Natural killer cell (primary cell): ENCODE results near the gene HPCAL4. TPM values are rescaled to one million over a fixed set of nuclear protein-coding genes. Genes with fewer than 3 reads are reported as not detected.

Experiments
- ATAC-seq, 3 donors: fragments of 150-1000 bp in 2 of 3; fragments of 200-7000 bp in 1 of 3; cut with Tn5 transposase; 1 replicate in 1 of 3; 2 replicates in 2 of 3; pipeline ENCODE4 v1.10.0; 2021; ENCODE audit warnings: mild to moderate bottlenecking in 2 of 3, moderate library complexity in 2 of 3
- DNase-seq, 2 donors: peaks; one replicate each; pipeline versions ENCODE4 v3.0.0 to v3.0.0-alpha.2; 2013 to 2021; ENCODE audit warnings: mixed read lengths in 1 of 2
- H3K27ac ChIP-seq: one replicate; pipeline ENCODE4 v1.5.1; 2013; ENCODE audit warnings: mild to moderate bottlenecking, low read length
- H3K27me3 ChIP-seq: one replicate; pipeline ENCODE4 v1.6.1; 2013; ENCODE audit warnings: low read length; ENCODE audit not compliant: control insufficient read depth, insufficient read depth
- H3K36me3 ChIP-seq: one replicate; pipeline ENCODE4 v1.6.1; 2013; ENCODE audit warnings: low read length; ENCODE audit not compliant: control insufficient read depth, insufficient read depth
- H3K4me1 ChIP-seq: one replicate; pipeline ENCODE4 v1.6.1; 2013; ENCODE audit warnings: low read length; ENCODE audit not compliant: control insufficient read depth, insufficient read depth
- H3K4me3 ChIP-seq: one replicate; pipeline ENCODE4 v1.5.1; 2013; ENCODE audit warnings: low read length
- H3K9me3 ChIP-seq: one replicate; pipeline ENCODE4 v1.6.1; 2013; ENCODE audit warnings: low read length; ENCODE audit not compliant: control insufficient read depth, insufficient read depth
- H3K27ac Mint-ChIP-seq, 2 donors: one replicate each; pipeline ENCODE4 v1.8.0; 2022; ENCODE audit warnings: mild to moderate bottlenecking in 2 of 2, mixed read lengths in 2 of 2, moderate library complexity in 1 of 2
- H3K27me3 Mint-ChIP-seq, 2 donors: one replicate each; pipeline ENCODE4 v1.8.0; 2022; ENCODE audit warnings: low read depth in 2 of 2, mixed read lengths in 2 of 2
- H3K36me3 Mint-ChIP-seq: one replicate; pipeline ENCODE4 v1.8.0; 2022; ENCODE audit warnings: mixed read lengths
- H3K4me1 Mint-ChIP-seq, 2 donors: one replicate each; pipeline ENCODE4 v1.8.0; 2022; ENCODE audit warnings: mixed read lengths in 2 of 2
- H3K4me3 Mint-ChIP-seq: one replicate; pipeline ENCODE4 v1.8.0; 2022; ENCODE audit warnings: mild to moderate bottlenecking, moderate library complexity, mixed read lengths
- H3K9me3 Mint-ChIP-seq, 2 donors: one replicate each; pipeline ENCODE4 v1.8.0; 2022; ENCODE audit warnings: mixed read lengths in 2 of 2
- WGBS: methylation state at CpG from one replicate; pipeline ENCODE4 v1.1.7; 2013; ENCODE audit warnings: missing lambda C conversion rate; ENCODE audit not compliant: insufficient coverage; 5-methylcytosine and 5-hydroxymethylcytosine counted together
- intact Hi-C: fragments of 100-400 bp; cut with micrococcal nuclease; formaldehyde crosslinking; loops from one replicate; pipeline ENCODE4 v1.14.2; 2022
- total RNA-seq, 4 donors: library from RNA; stranded (reverse); fragments of 120-200 nt in 1 of 4; gene quantifications; one replicate each; pipeline versions ENCODE4 v1.2.3 to v1.2.4, GENCODE V29; 2013 to 2022
- TF ChIP-seq, protein P1 (sequence below): fragments of 200-600 bp; IDR thresholded peaks from one replicate; pipeline ENCODE4 v1.8.0; 2022; ENCODE audit warnings: antibody characterized with exemption

Gene HPCAL4
- total RNA-seq, 3 donors from 2014 or later (not counting 1 experiment from before 2014, with no cell fraction given), result 0.78 to 1.6 (median 1.3) TPM

DNA sequence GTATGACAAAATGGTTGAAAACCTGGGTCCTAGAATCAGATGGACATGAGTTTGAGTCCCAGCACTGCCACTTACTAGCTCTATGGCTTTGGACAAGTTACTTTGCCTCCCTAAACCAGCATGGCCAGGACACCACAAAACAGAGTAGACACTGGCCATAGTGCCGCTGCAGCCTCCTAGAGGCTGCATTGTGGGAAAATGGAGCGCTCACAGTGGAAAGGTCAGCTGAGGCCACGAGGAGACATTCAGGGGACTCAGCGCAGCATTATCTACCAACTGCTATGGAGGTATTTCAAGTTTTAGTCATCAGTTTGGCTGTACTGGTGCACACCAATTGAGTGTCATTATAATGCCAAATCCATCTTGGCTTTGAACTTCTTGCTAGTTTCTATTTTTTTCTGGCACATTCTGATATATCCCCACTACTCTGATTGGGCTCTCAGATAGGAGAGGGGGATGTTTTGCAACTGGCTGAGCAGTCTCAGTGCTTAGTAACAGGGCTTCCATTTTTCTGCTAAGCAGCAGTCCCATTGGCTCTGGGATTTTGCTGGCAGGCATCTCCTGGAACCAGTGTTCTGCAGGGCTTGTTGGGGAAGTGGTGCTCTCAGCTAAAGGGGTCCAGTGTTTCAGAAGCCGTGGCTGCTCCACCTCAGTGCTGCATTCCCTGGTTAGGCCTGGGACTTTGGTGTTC lies 35.5 kb downstream of the HPCAL4 start:
- Mint-ChIP-seq H3K9me3 (no peaks in the 10 kb centered on the region), H3K27me3 (peaks cover 0 to 8% of the 10 kb centered on the region in 2 donors), H3K27ac (no peak overlapping the region), H3K36me3 (no peaks in the 10 kb centered on the region), H3K4me1 (peaks cover 0 to 13% of the 10 kb centered on the region in 2 donors), H3K4me3 (no peak overlapping the region)
- peaks cover 7% of the 10 kb centered on the region for H3K4me1 ChIP-seq
- no peaks in the 10 kb centered on the region for H3K27me3 ChIP-seq
- no peak overlapping the region for H3K27ac ChIP-seq
- no peaks in the 10 kb centered on the region for H3K36me3 ChIP-seq
- no peaks in the 10 kb centered on the region for H3K9me3 ChIP-seq
- no peak overlapping the region for H3K4me3 ChIP-seq
- DNase-seq (no peak), ATAC-seq (no peak)
- TF ChIP-seq, protein P1, sequence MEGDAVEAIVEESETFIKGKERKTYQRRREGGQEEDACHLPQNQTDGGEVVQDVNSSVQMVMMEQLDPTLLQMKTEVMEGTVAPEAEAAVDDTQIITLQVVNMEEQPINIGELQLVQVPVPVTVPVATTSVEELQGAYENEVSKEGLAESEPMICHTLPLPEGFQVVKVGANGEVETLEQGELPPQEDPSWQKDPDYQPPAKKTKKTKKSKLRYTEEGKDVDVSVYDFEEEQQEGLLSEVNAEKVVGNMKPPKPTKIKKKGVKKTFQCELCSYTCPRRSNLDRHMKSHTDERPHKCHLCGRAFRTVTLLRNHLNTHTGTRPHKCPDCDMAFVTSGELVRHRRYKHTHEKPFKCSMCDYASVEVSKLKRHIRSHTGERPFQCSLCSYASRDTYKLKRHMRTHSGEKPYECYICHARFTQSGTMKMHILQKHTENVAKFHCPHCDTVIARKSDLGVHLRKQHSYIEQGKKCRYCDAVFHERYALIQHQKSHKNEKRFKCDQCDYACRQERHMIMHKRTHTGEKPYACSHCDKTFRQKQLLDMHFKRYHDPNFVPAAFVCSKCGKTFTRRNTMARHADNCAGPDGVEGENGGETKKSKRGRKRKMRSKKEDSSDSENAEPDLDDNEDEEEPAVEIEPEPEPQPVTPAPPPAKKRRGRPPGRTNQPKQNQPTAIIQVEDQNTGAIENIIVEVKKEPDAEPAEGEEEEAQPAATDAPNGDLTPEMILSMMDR, result no peak
- intact Hi-C loops, result no loop called here
- 78% methylated on average over 5 of the region's 5 CpGs for WGBS

DNA sequence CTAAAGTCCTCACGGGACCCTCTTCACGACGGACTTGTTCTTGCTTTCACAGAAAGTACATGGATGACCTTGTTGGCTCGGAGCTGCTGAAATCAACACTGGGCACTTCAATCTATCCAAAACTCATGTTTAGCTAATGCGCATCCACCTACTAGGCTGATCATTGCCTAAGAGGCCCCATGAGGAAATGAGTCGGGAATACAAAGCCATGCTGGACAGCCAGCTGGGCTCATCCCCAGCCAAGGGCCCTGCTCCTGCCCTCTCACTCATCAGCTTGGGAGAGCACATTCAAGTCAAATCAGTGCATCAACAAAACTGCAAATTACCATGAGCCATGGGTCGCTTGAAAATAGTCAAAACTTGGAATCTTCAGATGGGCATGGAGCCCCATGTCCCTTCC lies 36.9 kb downstream of the HPCAL4 start:
- ATAC-seq (no peak), DNase-seq (no peak)
- Histone ChIP-seq H3K4me1 (peaks cover 7% of the 10 kb centered on the region), H3K27me3 (no peaks in the 10 kb centered on the region), H3K36me3 (no peaks in the 10 kb centered on the region), H3K4me3 (no peak overlapping the region), H3K27ac (no peak overlapping the region), H3K9me3 (no peaks in the 10 kb centered on the region)
- H3K27me3 Mint-ChIP-seq, result peaks cover 0 to 8% of the 10 kb centered on the region in 2 donors
- 81% methylated on average over 7 of the region's 7 CpGs for WGBS
- no peak overlapping the region for H3K27ac Mint-ChIP-seq
- TF ChIP-seq, protein P1, result no peak
- no peak overlapping the region for H3K4me3 Mint-ChIP-seq
- H3K4me1 Mint-ChIP-seq, result peaks cover 0 to 13% of the 10 kb centered on the region in 2 donors
- intact Hi-C loops, result loop anchor here (5.0 kb wide), 1 partner anchor 68 kb away; no protein-coding TSS in a partner anchor
- no peaks in the 10 kb centered on the region for H3K36me3 Mint-ChIP-seq
- no peaks in the 10 kb centered on the region for H3K9me3 Mint-ChIP-seq

DNA sequence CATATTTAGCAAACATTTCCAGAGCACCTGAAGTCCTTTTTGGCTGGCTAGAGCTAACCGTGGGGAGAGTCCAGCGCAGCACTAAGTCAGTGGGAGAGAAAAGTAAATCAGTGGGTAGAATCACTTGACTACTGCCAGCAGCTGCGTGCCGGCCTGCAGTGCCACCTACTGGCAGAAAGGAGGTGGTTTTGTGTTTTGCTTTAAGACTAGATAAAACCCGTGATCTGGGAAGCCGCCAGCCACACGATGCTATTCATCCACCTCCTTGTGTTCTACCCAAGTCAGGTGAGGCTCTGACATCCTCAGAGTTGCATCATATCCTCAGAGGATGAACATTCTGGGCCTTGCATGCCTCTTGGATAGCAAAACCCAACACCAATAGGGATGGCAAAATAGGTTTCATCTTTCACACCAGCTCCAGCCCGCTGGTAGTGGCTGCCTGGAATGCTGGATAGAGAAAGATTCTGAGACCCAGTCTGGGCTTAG lies 37.6 kb downstream of the HPCAL4 start:
- 11% methylated on average over 8 of the region's 8 CpGs for WGBS
- Mint-ChIP-seq H3K9me3 (no peaks in the 10 kb centered on the region), H3K4me3 (no peak overlapping the region), H3K27me3 (peaks cover 0 to 8% of the 10 kb centered on the region in 2 donors), H3K27ac (no peak overlapping the region), H3K4me1 (peaks cover 0 to 13% of the 10 kb centered on the region in 2 donors), H3K36me3 (no peaks in the 10 kb centered on the region)
- H3K9me3 ChIP-seq, result no peaks in the 10 kb centered on the region
- no peak overlapping the region for H3K4me3 ChIP-seq
- TF ChIP-seq, protein P1, result peak; percentile 87
- no peak overlapping the region for H3K27ac ChIP-seq
- no peaks in the 10 kb centered on the region for H3K27me3 ChIP-seq
- H3K4me1 ChIP-seq, result peaks cover 7% of the 10 kb centered on the region
- ATAC-seq (peak; percentile 67 to 82 (median 75)), DNase-seq (peak; percentile 51 to 85)
- intact Hi-C loops, result loop anchor here (1.0 to 5.0 kb wide), 2 partner anchors 47 to 69 kb away; no protein-coding TSS in a partner anchor
- H3K36me3 ChIP-seq, result no peaks in the 10 kb centered on the region
